ENCODE measurements around the gene CEP250.

Gene CEP250

GRCh38 chr20:35560541-35560940 lies 105.1 kb downstream of the CEP250 start:
- no peak for DNase-seq (ENCODE audit: low read depth in 2 of 2)

GRCh38 chr20:35561268-35561667 lies 105.9 kb downstream of the CEP250 start:
- no peak for DNase-seq (ENCODE audit: low read depth in 2 of 2)

GRCh38 chr20:35561671-35562070 lies 106.3 kb downstream of the CEP250 start:
- DNase-seq (ENCODE audit: low read depth in 2 of 2) = no peak

GRCh38 chr20:35562541-35563110 lies 107.2 kb downstream of the CEP250 start:
- no peak for DNase-seq (ENCODE audit: low read depth in 2 of 2)

- DNase-seq (ENCODE audit: low read depth in 2 of 2) = no peak
Observed at GRCh38 chr20:35563834-35564233, 108.4 kb downstream of the CEP250 start.

GRCh38 chr20:35564905-35565304 lies 109.5 kb downstream of the CEP250 start:
- DNase-seq (ENCODE audit: low read depth in 2 of 2) = no peak

GRCh38 chr20:35568645-35569044 lies 113.2 kb downstream of the CEP250 start:
- DNase-seq (ENCODE audit: low read depth in 2 of 2) = no peak
